GM21367 (cell line): ENCODE results near the gene LIMCH1.
"Not testable (repeated sequence)": the region's sequence is repeated elsewhere in the genome, so short reads cannot be mapped to it uniquely, and the experiment has no call there.

Experiments used
- ATAC-seq: cut with Tn5 transposase; IDR thresholded peaks from one replicate; pipeline ENCODE4 v1.9.1; 2021; ENCODE audit not compliant: unreplicated experiment

Gene LIMCH1

DNA sequence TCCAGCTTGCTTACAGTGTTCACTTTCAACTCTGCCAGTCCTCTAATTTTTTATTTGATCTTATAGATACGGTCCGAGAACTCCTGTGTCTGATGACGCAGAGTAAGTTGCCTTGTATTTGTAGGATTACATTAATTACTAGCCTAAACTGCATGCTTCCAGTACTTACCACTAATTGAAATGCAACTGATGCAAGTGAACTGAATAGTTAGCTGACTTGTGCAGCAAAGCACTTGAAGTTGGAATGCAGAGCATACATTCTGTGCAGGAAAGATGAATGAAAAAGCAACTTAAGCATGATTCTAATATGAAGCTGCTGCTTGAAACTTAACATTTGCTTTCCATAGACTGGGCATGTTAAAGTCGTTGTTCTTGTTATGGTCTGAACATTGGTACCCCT lies 100.9 kb downstream of the LIMCH1 start:
- ATAC-seq = no peak

DNA sequence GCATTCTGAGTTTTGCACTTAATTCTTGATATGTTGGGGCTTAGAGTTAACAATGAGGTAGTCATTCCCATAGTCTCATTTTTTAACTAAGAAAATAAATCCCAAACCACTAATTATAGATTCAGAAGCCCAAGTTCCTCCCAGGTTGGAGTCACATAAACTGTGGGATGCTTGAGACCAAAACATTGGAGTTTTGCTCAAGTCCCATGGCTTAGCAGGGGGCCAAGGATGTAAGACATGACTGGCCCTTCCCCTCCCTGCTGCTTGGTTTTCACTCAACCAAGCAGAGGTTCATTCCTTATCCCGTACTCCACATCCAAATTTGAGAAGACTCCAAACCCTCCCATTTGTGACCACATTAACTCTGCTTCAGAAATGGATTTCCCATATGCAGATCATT lies 101.3 kb downstream of the LIMCH1 start:
- ATAC-seq = no peak

DNA sequence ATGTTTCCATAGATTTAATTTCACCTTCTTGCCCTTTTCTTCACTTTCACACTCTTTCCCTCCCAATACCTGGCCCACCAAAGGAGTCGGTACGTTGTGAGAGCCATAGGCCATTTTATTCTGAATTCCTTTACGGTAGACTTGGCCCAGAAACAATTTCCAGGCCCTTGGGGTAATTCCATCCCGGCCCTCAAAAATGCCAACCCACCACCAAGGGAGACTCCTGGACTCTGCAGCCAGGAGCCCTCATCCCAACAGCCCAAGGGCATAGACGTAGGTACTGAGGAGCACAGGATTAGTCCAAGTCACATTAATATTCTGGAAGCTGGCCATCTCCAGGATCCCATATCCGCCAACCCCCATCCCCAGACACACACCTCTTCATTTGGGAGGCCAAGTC lies 102.9 kb downstream of the LIMCH1 start:
- no peak for ATAC-seq

DNA sequence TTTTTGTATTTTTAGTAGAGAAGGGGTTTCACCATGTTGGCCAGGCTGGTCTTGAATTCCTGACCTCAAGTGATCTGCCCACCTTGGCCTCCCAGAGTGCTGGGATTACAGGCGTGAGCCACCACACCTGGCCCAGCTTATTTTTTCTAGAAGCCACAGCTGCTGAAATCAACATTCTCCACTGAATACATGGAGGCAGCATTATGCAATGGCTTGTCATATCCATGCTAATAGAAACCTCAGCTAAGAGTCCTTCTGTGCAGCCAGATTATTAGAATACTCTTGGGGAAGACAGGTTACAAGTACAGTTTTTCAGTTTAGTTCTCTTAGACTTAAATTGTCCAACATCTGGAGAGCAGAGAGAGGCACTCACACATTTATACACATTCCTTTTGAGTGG lies 104.8 kb downstream of the LIMCH1 start:
- ATAC-seq = not testable (repeated sequence)

DNA sequence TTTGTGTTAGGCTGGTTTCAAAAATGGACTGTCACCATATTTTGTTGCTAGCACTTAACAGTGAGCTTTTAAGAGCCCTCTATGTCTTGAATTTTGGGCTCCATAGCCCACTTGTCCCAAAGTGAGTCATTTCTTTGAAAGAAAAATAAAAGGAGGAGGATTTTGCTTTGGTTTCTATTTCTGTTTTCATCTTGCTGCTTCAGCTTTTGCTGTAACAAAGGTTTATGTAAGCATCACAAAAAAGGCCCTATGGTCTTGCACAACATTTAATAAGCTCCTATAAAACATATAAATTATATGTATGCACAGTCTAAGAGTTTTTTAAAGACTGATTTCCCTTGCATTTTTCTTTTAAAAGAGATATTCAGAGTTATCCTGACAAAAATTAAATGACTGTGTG lies 105.4 kb downstream of the LIMCH1 start:
- no peak for ATAC-seq

DNA sequence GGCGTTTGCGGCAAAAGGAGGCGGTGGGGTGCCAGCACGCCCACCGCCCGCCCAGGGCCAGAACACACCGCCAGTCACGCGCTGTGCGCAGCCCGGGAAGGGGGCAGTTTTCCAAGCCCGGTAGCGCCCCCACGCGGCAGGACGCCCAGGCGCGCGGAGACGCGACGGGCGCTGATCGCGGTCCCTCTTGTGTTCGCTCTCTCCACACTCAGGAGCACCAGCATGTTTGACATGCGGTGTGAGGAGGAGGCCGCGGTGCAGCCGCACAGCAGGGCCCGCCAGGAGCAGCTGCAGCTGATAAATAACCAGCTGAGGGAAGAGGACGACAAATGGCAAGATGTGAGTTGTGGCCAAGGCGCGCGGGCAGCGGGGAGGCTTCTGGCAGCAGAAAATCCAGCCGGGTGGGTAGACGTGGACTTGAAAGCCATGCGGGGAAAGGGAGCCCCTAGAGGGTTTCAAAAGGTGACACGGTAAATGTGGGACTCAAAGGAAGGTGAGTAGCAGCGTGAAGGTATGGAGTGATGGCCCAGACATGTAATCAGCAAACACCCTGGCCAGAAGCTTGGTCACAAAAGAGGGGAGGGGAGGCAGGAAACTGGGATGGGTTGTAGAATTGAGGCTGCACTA lies 106.4 kb downstream of the LIMCH1 start:
- no peak for ATAC-seq

DNA sequence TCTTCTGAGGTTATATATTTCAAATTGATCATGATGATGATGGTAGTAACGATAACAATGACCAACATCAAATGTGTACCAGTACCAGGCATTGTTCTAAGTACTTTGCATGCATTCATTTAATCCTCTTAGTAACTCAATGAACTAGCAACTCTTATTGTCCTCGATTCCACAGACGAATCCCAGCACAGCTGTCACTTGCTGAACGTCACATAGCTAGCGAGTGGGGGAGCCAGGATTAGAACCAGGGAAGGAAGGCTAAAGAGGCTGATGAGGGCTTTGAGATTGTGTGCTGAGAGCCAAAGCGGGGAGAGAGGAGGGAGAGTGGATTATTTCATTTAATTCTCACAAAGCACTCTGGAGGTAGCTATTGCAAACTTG lies 106.9 kb downstream of the LIMCH1 start:
- ATAC-seq = no peak

DNA sequence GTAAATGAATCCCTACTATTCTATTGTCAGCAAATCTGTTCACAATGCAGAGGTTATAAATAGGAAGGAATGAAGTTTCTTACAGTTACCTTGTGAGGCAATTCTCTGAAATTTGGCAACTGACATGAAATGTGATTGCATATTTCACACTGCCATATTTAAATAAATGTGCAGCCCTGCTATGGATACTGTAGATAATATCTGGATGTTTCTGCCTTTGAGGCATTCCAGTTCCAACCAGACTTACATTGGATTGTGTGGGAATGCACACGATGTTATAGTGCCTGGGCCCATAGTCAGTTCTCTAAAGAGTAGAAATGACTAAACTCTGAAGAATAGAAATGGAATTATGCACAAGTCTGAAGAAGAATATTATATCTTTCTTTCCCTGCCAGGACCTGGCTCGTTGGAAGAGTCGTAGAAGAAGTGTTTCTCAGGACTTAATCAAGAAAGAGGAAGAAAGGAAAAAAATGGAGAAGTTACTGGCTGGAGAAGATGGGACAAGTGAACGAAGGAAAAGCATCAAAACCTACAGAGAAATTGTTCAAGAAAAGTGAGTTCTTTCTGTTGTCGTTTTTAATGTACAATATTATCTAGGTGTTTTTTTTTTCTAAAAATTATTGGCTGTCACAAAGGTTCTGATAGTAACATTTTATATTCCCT lies 107.9 kb downstream of the LIMCH1 start:
- ATAC-seq = no peak

DNA sequence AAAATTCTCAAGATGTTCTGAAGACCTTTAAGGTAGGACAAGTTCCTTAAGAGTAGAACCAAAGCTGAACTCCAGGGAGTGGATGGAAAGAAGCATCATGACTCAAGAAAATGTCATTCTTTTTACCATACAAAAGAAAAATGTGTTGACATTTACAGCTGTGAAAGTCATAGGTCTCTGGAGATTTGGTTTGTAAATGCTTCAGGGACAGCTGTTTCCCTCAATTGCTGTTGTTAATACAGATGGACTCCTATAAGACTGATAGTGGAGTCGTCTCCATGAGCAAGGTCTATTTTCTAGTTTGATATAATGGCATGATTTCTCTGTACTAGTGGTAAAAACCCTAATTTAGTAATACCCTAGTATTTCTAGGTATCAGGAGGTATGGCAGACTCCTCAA lies 108.9 kb downstream of the LIMCH1 start:
- no peak for ATAC-seq

DNA sequence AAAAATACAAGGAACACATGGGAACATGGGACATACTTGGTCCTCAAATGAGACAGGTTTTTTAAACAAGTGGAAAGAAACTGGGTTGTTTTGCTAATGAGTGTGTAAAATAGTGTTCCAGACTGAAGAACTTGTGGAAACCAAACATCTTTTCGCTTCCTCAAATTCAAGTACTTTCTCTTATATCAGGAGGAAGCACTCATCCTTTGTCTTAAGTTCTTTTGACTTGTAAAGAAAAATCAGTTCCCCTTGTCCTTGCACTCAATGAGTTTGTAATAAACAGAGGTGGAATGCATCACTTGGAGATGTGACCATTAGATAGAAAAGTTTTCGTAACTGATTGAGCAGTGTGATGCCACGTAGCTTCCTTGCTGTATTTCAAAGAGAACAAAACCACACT lies 109.4 kb downstream of the LIMCH1 start:
- no peak for ATAC-seq

DNA sequence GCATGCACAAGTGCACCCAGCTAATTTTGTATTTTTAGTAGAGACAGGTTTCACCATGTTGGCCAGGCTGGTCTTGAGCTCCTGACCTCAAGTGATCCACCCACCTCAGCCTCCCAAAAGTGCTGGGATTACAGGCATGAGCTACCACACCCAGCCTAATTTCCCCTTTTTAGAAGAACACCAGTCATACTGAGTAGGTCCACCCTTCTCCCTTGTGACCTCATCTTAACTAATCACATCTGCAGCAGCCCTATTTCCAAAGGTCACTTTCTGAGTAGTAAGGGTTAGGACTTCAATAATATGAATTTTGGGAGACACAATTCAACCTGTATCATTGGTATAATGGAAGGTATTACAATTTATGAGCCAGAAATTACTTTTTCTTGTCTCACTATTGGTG lies 113.2 kb downstream of the LIMCH1 start:
- not testable (repeated sequence) for ATAC-seq

DNA sequence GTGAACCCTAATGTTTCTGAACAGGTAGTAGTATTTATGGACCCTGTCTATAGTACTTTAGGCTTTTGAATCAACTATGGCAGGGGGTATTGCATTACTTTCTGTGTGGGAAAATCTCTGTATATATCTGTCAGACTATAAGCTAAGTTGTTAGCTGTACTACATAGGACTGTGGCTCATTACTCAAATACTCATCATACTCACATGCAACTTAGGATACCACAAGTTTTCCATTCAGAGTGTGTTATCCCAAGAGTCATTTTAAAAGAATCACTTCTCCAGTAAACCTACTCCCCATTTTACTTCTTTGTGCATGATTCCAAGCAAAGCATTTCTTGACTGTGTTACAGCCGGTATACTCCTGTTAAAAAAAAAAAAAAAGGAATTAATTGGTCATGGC lies 115.0 kb downstream of the LIMCH1 start:
- ATAC-seq = no peak

DNA sequence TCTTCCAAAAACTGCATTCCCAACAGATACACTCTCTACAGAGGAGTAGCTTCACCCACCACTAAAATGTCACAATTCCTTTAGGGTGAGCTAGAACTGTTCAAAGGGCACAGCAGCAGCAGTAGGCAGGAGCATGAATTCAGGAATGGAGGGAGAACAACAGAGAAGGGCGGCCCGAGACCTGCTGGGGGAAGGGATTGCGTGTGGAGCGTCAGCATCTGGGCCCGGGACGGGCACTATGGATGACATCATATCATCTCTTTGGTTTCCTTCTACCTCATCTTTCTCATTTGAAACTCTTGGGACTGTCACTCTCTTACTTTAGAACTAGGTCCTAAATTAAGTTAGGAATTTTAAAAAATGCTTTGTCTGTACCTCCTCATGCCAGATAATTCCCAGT lies 115.6 kb downstream of the LIMCH1 start:
- no peak for ATAC-seq

DNA sequence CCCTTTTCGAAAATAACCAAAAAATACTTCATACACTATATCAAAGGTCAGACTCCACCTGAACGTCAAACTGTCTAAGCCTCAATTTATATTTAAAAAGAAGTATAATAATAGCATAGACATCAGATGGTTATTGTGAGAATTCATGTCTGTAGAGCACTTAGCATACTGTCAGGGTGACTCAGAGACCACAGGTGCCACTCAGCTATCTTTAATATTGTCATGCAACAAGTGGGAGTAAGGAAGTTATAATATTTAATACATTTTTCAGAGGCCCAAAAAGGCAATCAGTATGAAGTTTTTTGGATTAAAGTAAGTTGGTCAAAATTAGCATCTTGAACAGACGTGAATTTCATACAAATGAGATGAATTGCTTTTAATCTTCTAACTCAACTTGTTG lies 117.2 kb downstream of the LIMCH1 start:
- ATAC-seq = no peak

DNA sequence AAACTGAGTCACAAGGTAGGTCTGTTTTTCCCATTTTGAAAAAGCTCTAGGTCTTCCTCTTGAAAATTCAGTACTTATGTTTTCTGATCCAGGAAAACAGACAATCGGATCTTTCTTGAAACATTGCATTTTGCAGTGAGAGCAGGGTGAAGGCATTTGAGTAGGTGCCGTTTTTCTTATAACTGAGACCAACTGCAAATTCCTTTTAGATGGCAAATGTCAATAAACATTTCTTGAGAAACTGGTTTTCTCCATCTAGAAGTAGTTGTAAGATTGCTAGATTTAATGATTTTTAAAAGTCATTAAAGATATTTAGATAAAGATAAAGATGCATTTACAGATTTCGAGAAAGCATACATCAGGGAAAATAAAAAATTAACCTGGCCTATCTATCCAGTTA lies 118.1 kb downstream of the LIMCH1 start:
- no peak for ATAC-seq

DNA sequence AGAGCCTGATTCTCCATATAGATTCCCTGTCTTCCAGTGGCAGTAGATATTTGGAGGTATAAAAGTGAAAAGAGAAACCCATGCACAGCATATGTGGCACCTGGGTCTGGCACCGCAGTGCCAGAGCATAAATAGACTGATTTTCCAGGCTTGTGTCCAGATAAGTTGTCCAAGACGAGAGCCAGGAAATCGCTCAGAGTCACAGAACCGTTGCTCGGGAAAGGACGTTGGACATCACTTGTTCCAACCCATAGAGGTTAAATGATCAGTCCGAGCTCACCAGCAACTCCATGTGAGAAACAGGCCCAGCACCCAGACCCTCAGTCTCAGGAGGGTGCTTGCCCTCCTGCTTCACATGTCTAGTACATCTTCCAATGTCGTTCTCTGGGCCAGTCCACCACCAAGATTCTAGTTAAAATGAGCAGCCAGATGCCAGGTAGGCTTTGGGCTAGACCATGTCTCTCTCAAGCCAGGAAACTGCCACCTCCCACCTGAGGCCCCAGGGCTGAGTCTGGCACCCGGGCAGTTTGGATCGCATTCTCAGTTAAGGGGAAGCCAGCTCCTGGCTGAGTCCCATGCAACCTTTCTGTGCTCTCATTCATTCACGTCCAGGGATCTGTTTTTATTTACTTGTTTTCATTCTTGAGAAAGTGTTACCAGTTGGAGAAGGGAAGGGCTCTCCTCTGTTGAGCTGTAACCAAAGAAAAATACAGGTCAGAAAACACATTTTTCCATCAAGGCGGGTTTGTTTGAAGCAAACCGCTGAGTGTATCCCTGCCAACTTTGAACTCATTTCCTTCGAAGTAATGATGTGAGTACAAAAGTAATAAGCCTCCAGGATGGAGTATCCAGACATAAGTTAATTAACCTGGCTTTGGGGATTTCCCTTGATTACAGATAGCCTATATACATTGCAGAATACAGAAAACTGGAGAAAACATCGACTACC lies 118.9 kb downstream of the LIMCH1 start:
- ATAC-seq = no peak

DNA sequence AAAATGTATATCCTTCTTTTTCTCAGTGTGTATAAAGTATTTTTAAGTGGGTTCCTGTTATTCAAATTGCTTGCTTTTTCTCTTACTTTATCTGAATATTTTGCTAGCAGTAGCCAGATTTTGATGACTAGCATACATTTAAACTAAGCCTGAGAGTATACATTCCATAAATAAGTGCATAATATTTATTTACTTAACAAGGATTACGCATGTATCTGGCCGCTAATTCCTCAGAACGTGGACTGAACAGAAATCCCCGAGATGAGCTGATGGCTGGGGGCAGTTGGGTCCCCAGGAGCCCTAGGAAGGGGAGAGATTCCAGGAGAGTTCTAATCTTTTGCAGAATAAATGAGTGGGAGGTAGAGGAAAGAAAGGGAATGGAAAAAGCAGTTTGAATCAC lies 119.6 kb downstream of the LIMCH1 start:
- ATAC-seq = no peak

DNA sequence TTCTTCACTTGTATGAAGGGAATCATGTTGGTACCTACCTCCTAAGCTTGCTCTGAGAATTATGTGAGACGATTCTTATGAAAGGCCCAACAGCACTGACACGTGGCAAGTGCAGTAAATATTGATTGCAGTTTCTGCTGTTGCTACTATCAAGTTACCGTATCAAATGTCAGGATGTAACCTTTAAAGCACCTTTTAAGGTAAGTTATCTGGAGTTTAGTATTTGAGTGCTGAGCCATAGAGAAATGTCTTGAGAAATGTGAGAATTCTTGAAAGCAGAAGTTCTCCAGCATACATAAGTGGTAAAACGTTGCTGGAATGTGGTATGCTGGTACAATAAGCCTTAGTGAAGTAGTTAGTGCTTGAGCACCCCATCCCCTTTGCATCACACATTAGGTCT lies 120.2 kb downstream of the LIMCH1 start:
- ATAC-seq = no peak

DNA sequence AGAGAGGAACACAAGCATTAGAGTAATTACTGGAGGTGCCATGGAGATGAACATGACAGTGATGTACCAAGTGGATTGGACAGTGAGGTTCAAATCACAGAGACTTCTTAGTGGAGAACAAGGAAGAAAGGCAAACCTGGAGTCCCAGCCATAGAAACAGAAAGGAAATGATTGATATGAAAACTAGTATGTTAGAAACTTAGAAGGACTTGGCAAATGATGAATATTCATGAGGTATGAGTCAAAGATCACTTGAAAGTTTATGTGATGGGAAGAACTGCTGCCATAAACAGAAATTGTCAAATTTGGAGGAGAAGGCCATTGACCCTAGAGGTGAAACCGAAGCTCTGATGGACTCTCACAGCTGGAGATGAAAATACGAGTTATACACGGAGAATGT lies 122.4 kb downstream of the LIMCH1 start:
- ATAC-seq = no peak

DNA sequence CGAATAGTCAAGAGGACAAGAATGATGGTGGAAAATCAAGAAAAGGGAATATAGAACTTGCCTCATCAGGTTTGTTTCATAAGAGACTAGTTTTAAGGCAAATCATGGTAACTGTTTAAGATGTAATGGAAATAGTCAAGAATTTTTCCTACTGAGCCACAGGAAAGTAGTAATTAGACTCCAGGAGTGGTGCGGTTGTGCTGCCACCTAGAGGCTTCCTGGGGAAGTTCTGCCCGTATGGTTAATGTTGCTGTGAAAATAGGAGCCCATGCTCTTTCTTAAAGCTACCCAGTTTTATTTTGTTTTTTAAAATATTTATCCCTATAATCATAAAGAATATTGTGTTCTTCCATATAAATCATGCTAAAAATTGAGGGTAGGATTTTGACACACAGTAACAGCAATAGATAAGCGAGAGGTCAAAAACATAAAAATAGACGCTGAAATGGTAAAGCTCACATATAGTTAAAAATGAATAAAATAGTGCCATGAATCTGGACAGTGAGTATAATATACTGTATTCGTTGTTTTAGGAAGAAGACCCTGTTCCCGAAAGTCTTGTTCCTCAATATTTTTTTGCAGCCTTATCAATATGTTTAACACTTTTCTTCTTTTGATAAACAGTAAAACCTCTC lies 123.6 kb downstream of the LIMCH1 start:
- no peak for ATAC-seq

DNA sequence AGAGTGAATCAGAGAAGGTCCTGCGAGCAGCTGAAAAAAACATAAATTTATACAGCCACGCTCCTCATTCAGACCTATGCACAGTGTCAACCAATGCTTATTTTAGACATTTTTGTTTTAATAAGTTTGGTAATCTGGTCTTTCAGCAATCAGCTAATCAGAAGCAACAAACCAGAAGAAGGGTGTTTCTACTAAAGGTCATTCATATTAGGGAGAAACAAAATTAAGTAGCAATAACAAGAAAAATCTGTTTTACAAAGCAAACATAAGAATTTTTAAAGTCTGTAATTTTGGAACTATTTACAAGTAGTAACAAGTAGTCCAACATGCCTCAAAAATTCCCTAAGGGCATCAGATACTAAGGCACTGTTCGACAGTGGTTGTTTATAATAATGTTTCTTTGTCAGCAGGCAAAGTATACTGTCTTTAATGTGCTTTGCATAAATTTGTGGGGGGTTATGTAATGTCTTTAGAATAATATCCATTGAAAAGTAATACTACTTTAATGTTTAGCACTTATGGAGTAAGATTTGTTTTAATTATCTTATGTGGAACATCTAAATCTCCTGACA lies 127.8 kb downstream of the LIMCH1 start:
- no peak for ATAC-seq
